ENCODE measurements around the gene GYPC.
"Not testable (repeated sequence)": the region's sequence is repeated elsewhere in the genome, so short reads cannot be mapped to it uniquely, and the experiment has no call there.

GYPC gene

GRCh38 chr2:126655500-126656430 is at the start of gene GYPC:
Gene GYPC, plus strand, starts transcription at chr2:126656158. Its CDS starts 106 bp downstream, at chr2:126656264.
- DNase-seq: peak; percentile 56

GRCh38 chr2:126614524-126615227 is 41.3 kb upstream of the GYPC start:
- peak; percentile 63 for DNase-seq

GRCh38 chr2:126616606-126617069 is 39.3 kb upstream of the GYPC start:
- no peak for DNase-seq

- no peak for DNase-seq
These were observed 35.7 kb upstream of the GYPC start for GRCh38 chr2:126620302-126620701.

DNA sequence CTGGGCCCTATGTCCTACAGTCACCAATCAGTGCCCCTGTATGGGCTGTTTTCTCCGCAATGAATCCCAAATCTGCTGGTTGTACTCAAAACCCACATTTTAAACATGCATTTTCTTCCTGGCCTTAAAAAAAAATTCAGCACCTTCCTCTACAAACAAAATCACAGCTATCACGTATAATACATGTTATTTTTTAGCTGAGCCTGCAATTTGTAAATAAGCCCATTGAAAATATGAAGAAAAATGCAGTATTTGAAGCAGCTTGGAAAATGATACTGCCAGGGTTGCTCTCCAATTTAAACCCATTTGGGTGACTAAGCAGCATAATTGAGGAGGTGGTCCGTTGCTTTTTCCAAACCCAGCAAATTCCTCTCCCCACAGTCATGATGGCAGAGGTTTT is 33.0 kb upstream of the GYPC start:
- no peak for DNase-seq

DNA sequence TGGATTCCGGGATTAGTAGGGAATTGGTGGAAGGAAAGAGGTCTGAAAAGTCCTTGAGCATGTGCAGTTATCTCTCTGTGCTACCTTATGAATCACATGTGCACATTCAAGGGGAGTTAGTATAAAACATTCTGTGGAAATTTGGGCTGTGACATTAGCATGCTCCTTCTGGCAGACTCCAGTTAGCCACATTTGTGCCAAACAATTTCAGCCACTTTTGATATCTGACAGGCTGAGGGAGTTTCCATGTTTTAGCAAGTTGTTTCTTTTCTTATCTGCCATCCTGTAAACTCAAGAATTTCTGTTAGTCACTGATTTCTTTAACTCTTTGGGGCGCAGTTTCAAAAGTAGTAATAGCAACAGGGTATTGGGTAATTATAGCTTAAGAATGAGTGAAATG is 28.3 kb upstream of the GYPC start:
- DNase-seq: no peak

DNA sequence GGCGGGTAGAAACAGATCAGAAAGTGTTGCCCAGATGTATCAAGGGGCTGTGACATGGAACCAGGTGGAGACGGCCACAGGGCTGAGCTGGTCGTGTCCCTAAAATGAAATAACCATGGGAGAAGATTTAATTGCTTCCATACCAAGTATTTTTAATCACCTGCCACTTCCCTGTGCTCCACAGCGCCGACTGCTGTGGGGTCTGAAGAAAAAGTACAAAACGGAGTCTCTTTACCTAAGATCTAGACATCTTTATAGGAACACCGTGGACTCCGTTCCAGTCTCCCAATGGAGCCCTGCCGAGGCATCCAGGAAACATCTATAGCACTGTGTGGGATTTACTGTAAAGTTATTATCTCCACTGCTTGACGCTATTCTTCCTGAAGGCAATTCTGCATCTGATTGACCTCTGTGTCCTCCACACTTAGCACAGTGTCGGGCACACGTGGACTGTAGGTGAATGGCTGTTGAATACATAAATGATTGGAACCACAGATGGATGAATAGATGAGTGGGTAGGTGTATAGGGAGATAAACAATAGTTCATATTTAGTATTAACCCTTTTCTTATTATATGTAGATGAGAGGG is 21.6 kb upstream of the GYPC start:
- no peak for DNase-seq

DNA sequence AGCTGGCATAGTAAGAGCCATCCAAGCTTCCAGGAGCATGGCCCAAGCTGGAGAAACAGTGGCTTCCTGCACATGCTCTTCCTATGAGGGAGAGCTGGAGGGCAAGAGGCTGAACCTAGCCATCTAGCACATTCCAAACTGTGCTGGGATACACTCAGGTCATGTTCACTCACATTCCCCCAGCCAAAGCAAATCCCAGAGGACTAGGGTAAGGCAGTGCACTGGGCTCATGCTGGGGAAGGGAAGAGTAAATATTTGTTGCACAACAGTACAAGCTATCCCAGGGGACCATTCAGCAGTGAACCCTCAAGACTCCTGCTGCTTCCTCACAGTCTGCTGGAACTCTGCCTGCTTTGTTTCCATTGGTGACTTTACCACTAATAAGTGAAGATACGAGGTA is 20.7 kb upstream of the GYPC start:
- DNase-seq: peak; percentile 34

DNA sequence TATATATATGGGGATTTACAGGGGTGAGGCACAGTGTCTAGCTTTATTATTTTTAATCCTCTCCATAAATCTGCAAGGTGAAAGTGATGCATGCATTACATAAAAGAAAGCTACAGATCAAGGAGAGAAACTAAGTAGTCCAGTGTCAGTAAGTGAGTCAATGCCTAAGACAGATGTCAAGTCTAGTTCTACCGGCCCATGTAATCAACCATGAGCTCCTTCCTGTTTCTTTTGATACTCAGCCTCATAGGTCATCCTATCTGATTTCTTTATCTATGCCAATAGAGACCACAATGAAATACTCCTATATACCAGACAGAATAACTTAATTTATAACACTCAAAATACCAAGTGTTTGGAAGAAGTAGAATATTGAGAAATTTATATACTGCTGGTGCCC is 20.2 kb upstream of the GYPC start:
- DNase-seq: no peak

DNA sequence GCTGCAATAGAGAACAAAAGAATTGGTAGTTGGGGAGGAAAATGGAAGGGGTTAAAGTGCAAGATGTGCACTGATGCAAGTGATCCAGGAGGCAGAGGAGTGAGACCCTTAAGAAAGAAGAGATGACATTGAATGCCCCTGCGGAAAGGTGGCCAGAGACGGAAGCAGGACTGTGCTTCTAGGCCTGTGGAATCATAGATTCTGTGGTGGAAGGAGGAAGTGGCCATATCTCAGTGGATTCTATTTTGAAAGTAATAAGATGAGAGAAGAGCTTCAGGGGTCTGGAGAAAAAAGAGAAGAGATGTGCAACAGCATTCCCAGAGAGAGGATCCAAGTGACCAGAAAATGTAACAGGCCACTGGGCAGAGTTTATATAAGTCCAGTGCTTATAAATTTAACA is 18.6 kb upstream of the GYPC start:
- DNase-seq: no peak

GRCh38 chr2:126638746-126639145 is 17.2 kb upstream of the GYPC start:
- no peak for DNase-seq

DNA sequence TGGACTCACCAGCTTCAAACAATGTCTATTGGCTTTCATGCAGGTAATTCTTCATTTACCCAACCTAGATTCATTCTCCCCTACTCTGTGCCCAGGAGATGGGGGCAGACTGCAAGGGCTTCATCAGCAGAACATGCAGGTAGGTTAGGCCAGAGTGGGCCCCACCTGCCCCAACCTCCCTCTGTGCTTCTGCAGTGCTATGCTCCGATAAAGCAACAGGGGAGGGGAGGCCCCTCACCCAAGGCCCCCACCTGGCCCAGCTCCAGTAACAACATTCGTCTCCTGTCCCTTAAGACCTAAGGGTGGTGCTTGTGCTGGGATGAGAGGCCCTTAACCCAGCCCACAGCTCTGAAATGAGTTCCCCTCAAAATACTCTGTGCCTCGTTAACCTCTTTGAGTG is 16.7 kb upstream of the GYPC start:
- DNase-seq: no peak

- not testable (repeated sequence) for DNase-seq
These were observed 14.7 kb upstream of the GYPC start for GRCh38 chr2:126641294-126641693.

GRCh38 chr2:126642031-126642430 is 13.9 kb upstream of the GYPC start:
- no peak for DNase-seq

- DNase-seq: no peak
These were observed 12.5 kb upstream of the GYPC start for GRCh38 chr2:126643431-126643830.

GRCh38 chr2:126643972-126644371 is 12.0 kb upstream of the GYPC start:
- DNase-seq: no peak

DNA sequence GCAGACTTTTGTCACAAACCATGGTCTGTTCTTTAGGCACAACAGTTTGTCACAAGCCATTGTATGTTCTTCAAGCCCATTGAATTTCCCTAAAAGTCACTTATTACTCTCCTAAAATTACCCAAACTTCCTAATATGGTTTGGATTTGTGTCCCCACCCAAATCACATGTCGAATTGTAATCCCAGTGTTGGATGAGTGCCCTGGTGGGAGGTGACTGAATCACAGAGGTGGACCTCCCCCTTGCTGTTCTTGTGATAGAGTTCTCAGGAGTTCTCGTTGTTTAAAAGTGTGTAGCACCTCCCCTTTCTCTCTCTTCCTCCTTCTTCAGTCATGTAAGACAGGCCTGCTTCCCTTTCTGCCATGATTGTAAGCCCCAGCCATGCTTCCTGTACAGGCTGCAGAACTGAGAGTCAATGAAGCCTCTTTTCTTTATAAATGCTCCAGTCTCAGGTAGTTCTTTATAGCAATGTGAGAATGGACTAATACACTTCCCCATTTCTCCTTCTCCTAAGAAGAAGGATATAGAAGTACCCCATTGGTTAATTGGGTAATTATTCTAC is 11.2 kb upstream of the GYPC start:
- no peak for DNase-seq

DNA sequence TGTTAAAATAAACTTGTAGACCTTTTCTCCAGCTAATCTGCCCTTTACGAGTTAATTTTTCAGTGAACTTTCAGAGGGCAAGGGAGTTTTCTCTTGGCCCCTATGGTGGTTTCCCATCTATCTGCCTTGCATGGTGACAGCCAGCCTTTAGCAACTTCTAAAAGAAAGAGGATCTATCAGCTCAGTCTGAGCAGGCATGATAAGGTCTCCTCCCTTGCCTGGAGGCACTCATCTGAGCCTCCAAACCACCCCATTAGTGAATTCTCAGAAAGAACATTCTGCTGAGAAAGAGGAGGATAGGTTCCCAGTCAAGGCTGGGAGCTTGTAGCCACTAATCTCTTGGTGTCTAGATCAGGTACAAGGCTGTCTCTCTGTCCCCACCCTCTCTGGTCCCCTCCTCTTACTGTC is 10.7 kb upstream of the GYPC start:
- DNase-seq: no peak

DNA sequence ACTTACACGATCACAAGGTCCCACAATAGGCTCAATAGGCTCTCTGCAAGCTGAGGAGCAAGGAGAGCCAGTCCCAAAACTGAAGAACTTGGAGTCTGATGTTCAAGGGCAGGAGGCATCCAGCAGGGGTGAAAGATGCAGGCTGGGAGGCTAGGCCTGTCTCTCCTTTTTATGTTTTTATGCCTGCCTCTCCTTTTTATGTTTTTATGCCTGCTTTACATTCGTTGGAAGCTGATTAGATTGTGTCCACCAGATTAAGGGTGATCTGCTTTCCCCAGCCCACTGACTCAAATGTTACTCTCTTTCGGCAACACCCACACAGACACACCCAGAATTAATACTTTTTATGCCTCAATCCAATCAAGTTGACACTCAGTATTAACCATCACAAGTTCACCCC is 9.9 kb upstream of the GYPC start:
- DNase-seq: no peak

DNA sequence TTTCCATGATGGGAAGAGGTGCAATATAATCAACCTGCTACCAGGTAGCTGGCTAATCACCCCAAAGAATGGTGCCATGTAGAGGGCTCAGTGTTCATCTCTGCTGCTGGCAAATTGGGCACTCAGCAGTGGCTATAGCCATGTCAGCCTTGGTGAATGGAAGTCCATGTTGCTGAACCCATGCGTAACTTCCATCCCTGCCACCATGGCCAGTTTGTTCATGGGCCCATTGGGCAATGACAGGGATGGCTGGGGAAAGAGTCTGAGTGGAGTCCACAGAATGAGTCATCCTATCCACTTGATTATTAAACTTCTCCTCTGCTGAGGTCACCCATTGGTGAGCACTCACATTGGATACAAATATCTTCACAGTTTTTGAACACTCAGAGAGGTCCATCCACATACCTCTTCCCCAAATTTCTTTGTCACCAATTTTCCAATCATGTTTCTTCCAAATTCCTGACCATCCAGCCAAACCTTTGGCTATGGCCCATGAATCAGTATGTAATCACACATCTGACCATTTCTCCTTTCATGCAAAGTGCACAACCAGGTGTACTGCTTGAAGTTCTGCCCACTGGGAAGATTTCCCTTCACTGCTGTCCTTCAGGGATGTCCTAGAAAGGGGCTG is 8.1 kb upstream of the GYPC start:
- DNase-seq: not testable (repeated sequence)

- not testable (repeated sequence) for DNase-seq
These were observed 7.6 kb upstream of the GYPC start for GRCh38 chr2:126648345-126648786.

- DNase-seq: no peak
These were observed 6.9 kb upstream of the GYPC start for GRCh38 chr2:126649101-126649500.

DNA sequence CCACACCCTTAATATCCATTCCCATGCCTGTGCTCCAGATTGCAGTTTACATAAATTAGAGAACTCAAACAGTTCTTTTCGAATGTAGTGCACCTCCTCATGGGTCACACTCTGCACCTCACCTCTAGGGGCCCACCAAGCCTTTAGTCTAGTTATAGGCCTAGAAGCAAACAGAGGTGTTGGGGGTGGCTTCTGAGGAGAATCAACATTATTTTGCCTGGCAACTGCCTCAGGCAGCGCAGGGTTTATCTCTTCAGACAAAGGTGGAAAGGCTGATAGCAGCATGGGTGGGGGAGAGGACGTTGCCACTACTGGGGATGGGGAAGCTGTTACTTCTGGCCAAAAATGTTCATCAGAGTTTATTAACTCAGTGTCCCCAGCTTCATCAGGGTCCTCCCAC is 5.0 kb upstream of the GYPC start:
- DNase-seq: no peak
